ENCODE results near the gene FKBP5.
"Not testable (repeated sequence)": the region's sequence is repeated elsewhere in the genome, so short reads cannot be mapped to it uniquely, and the experiment has no call there.

Gene FKBP5

GRCh38 chr6:35688605-35689322 is at the start of gene FKBP5:
Gene FKBP5, minus strand, starts transcription at chr6:35688915. Its CDS starts 46,091 bp downstream, at chr6:35642824.
- peak; percentile 97 for DNase-seq (ENCODE audit: low read depth, low spot score)

DNA sequence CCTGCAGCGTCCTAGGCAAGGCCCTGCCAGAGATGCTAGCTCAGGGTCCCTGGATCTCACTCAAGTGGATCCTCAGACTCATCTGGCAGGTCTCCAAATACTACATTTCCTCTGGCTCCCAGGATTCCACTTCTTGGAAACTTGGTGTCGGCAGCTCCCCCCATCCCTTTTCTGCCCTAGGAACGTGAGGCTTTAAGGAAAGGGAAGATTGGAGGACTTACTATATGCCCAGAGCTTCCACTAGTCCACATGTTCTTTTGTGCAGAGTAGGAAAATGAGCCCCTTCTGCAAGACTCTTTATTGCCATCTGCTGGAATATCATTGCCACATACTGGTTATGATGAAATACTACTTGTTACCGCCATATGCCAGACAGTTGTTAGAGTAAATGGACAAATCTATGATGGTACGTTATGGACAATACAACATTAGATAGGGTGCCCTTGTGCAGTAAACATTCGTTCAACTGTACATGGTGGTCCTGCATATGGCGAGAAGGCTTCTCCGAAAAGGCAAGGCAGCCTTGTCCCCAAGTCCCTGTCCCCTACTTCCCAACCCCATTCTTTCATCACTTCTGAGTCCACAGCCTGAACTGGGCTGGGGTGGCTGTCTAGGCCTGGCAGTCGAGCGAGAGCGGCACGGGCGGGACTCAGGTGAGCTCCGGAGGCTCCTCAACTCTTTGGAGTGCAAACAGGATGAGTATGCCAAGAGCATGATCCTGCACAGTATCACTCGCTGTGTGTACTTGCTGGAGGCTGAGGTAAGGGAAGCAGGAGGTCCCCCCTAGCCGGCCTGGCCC is 48.9 kb upstream of the FKBP5 start:
- peak; percentile 81 for DNase-seq (ENCODE audit: low read depth, low spot score)

- DNase-seq (ENCODE audit: low read depth, low spot score) = no peak
Measured at GRCh38 chr6:35736982-35737412, 48.3 kb upstream of the FKBP5 start, which contains the start of gene ARMC12. Gene ARMC12, plus strand, starts transcription at chr6:35737032. Its CDS starts 77 bp downstream, at chr6:35737109.

DNA sequence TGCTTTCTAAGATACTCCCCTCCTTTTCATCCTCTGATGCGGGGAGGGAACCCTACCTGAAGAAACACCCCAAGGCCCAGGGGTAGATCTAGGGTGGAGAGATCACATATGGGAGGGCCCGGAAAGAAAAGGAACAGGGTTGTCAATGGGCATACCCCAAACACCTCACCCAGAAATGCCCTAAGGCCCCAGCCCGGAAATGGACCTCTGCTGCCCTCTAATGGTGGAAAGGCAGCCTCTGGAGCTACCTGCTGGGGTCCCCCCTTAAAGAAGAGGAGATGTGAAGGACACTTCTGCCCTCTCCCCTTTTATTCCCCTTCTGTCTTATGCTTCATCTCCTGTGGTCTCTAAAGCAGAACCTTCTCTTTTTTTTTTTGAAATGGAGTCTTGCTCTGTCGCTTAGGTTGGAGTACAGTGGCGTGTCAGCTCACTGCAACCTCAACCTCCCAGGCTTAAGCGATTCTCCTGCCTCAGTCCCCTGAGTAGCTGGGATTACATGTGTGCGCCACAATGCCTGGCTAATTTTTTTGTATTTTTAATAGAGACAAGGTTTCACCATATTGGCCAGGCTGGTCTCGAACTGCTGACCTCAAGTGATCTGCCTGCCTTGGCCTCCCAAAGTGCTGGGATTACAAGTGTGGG is 47.7 kb upstream of the FKBP5 start:
- peak; percentile 81 for DNase-seq (ENCODE audit: low read depth, low spot score)

DNA sequence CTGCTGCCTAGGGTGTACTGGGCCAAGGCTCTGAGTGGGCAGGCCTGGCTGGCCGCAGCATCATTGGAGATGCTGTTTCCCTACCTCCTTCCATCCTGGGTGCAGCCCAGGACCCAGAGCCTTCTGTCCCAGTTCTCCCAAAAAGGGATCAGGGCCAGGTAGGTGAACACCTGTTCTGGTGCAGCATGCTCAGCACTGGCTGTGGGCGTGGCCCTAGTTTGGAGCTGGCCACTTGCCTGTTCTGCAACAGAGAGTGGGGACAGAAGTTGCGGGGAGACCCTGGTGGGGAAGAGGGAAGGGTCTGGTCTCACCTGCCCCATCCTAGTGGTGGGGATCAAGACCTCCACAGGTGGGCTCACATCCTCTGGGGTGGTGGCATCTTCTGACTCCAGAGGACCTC is 46.7 kb upstream of the FKBP5 start:
- no peak for DNase-seq (ENCODE audit: low read depth, low spot score)

DNA sequence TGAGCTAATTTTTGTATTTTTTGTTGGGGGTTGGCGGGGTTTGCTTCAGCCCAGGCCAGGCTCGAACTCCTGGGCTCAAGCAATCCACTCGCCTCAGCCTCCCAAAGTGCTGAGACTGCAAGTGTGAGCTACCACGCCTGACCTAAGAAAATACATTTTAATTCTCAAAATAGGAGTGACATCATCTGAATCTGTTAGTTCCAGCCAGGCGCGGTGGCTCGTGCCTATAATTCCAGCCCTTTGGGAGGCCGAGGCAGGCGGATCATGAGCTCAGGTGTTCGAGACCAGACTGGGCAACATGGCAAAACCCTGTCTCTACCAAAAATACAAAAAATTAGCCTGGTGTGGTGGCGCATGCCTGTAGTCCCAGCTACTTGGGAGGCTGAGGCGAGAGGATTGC is 45.6 kb upstream of the FKBP5 start:
- DNase-seq (ENCODE audit: low read depth, low spot score) = not testable (repeated sequence)

DNA sequence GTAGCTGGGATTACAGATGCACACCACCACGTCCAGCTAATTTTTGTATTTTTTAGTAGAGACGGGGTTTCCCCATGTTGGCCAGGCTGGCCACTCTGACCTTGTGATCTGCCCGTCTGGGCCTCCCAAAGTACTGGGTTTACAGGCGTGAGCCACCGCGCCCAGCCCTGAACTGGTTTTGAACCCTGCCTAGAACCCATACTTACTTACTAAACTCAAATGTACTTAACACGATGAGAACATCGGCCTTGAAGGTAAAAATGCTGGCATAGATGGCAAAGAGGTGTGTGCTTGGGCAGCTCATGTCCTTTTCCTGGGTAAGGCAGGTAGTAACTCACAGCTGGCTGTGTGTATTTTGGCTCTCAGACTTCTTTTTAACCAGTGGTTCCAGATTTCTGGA is 44.9 kb upstream of the FKBP5 start:
- no peak for DNase-seq (ENCODE audit: low read depth, low spot score)

GRCh38 chr6:35731736-35732532 is 43.2 kb upstream of the FKBP5 start:
- peak; percentile 95 for DNase-seq (ENCODE audit: low read depth, low spot score)

DNA sequence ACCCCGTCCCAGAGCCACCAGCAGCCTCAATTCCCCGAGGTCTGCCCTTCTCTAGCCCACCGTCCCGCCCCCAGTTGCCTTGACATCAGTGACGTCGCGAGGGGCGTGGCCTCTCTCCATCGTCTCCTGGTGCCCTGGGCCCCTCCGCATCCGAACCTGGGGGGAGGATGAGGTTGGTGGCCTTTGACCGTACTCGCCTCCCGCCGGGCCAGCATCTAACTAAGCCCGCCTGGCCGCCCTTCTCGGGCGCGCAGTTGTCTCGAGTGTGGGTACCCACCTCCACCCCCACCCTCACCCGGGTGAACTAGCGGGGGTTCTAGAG is 42.7 kb upstream of the FKBP5 start:
- DNase-seq (ENCODE audit: low read depth, low spot score) = peak; percentile 95

DNA sequence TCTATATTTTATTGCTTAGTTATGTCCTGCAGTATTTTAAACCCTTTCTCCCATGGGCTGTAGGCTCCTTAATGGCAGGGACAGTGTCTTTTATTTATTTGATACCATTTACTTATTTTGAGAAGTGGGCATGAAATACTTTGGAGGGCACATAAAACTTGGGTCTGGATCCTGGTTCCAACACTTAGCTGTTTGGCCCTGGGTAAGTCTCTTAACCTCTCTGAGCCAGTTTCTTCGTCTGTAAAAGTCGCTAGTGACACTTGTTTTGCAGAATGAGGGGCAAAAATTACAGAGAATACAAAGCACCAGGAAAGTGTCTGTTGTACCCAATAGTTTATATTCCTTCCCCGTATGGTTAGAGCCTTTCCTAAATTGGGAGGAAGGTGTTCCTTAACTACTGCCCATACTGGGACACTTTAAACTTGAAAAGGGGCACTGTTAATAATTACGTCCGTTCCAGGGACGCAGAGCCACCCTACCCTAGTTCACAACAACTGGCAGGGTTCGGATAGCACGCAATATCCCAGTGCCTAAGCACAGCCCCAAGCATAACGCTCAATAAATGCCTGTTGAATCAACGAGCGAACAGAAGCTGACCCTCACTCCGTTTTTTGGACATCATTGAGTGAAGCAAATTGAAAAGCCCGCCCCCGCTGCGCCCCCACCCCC is 42.2 kb upstream of the FKBP5 start:
- no peak for DNase-seq (ENCODE audit: low read depth, low spot score)

DNA sequence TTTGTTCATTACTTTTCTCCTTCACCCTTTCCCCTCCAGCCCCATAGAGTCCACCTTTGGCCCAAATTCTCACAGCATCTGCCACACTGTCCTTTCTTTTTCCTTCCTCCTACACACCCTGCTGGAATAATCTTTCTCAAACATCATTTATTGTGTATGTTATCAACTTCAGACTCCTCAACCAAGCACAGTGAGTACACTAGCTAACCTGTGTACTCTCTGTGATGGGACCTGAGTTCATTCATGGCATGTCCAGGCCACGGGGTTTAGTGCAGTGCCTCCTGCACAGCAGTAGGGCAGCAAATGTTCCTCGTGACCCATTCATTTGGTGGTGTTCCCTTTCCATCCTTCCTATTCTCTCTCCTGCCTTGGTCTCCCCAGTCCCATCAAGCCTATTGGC is 41.0 kb upstream of the FKBP5 start:
- DNase-seq (ENCODE audit: low read depth, low spot score) = no peak

- DNase-seq (ENCODE audit: low read depth, low spot score) = no peak
Measured at GRCh38 chr6:35728683-35729678, 40.3 kb upstream of the FKBP5 start.

DNA sequence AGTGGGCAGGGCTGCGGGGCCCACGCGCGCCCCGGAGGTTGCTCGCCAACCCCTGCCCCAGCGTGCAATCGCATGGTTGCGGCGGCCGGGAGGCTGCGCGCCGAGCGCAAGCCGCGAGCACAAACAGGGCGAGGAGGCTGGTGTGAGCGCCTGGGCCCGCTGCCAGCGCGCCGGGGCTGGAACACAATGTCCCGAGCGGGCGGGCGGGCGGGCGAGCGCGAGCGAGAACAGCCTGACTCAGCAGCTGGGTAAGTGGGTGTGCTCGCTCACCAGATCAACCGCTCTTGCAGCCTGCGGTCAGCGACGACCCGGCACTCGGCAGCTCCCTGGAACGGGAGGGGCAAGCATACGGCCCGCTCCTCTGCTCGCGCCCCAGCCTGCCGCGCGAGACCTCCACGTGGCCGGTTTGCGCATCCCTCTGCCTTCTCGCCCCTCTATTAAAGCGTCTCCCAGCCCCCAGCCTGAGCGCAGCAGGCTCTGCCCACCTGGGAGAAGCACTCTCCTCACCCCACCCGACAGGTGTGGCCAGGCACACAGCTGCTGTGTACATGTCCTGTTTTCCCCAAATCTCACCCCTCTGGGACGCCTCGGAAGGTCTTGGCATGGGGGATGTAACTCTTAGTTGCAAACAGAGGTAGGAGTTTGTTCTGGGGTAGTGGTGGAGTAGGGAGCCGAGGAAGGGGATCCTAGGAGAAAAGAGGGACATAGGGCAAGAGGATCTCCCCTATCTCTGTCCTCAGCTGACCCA is 39.4 kb upstream of the FKBP5 start:
- peak; percentile 98 for DNase-seq (ENCODE audit: low read depth, low spot score)

DNA sequence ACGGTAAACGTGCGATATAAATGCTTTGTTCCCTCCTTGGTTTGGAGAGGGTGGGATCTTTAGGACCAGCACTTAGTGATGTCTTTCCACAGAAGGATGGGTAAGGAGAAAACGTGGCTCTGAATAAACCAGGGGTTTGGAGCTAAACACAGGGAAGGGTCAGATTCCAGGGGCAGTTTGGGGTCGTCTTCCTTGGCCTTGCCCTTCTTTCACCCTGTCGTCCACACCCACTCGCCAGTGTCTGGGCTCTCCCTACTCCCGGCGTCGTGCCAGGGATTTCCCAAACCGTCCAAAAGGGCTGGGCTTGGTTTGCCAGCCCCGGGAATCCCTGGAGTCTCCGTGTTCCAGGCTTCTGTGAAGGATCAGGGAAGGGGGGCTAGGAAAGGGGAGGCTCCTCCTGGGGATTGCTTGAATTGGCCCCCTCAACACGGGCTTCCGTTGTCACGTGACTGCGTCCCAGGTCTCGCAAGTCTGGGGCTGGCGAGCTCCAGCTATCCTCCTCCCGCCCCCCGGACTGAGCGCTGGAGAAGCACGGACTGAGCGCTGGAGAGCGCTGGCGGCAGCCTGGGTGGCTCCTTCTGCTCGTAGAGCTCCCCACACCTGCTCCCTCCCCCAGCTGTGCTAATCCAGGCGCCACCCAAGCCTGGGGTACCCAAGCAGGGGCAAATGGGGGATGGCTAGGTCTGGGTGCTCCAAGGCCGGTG is 38.7 kb upstream of the FKBP5 start:
- DNase-seq (ENCODE audit: low read depth, low spot score) = peak; percentile 88

DNA sequence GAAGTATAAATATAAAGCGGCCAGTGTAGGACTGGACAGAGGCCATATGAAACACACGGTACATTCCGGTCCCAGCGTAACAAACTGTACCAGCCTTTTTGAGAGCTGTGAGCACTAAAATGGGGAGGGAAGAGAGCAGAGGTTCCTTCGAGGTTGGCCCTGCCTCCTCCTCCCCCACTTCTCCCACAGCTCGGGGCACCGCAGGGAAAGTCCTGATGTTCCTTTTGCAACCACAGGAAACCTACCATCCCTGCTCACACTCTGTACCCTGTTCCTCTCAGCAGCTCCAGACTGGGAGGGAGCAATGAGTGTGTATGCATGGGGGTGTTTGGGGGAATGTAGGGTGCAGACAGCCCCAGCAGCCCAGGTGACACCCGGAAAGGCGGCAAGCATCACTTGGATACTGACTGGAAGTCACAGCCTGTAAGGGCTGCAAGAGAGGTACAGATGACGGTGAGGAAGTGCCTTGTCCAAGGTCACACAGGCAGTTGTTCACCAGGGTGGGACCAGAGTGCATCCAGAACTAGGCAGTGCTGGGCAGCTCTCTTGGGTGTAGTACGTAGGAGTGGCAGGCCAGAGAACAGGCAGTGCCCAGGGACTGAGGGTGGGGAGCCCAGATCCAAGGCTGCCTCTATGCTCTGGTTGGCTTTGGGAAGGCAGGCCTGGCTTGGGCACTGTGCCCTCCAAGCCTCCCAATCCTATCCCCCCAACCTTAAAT is 37.2 kb upstream of the FKBP5 start:
- DNase-seq (ENCODE audit: low read depth, low spot score) = peak; percentile 19

- DNase-seq (ENCODE audit: low read depth, low spot score) = no peak
Measured at GRCh38 chr6:35725081-35725708, 36.5 kb upstream of the FKBP5 start.

DNA sequence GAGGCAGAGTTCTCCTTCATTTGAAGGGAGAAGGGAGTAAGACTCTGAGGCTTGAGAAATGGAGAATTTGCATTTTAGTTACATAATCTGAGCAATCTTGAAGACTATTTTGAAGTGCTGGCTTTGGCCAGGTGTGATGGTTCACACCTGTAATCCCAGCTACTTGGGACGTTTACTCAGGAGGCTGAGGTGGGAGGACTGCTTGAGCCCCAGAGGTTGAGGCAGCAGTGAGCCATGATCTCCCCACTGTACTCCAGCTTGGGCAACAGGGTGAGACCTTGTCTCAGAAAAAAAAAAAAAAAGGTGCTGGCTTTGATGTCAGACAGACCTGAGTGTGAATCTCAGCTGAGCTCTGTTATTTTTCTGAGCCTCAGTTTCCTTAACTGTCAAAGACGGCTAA is 35.8 kb upstream of the FKBP5 start:
- no peak for DNase-seq (ENCODE audit: low read depth, low spot score)

Data from astrocyte of the hippocampus (primary cell).